HG03460 (cell line): ENCODE measurements around the gene MSMP.

Experiments used
- ATAC-seq: cut with Tn5 transposase; IDR thresholded peaks from one replicate; pipeline ENCODE4 v1.9.1; 2021; ENCODE audit not compliant: unreplicated experiment

MSMP gene, protein sequence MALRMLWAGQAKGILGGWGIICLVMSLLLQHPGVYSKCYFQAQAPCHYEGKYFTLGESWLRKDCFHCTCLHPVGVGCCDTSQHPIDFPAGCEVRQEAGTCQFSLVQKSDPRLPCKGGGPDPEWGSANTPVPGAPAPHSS

DNA sequence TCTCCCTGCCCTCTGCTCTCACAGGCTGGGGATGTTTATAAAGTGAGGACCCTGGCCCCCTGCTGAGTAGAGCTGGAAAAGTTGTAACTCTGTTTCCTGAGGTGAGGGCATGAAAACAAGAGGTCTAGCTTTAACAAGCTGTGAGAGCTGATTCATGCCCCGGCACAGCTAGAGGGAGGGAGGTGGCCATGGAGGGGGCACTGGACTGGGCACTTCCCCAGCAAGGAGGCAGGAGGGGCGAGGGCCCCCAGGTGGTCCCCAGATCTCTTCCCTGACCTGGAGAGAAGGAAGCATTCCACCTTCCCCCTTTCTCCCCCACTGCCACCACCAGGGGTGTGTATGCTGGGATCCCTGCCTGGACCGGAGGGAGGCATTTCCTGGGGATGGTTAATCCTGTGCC is at the start of gene MSMP:
Gene MSMP (minus strand): TSS at position 13 of the 400 bp plus-strand sequence. CDS start 147 bp downstream, outside the sequence.
- ATAC-seq = no peak

DNA sequence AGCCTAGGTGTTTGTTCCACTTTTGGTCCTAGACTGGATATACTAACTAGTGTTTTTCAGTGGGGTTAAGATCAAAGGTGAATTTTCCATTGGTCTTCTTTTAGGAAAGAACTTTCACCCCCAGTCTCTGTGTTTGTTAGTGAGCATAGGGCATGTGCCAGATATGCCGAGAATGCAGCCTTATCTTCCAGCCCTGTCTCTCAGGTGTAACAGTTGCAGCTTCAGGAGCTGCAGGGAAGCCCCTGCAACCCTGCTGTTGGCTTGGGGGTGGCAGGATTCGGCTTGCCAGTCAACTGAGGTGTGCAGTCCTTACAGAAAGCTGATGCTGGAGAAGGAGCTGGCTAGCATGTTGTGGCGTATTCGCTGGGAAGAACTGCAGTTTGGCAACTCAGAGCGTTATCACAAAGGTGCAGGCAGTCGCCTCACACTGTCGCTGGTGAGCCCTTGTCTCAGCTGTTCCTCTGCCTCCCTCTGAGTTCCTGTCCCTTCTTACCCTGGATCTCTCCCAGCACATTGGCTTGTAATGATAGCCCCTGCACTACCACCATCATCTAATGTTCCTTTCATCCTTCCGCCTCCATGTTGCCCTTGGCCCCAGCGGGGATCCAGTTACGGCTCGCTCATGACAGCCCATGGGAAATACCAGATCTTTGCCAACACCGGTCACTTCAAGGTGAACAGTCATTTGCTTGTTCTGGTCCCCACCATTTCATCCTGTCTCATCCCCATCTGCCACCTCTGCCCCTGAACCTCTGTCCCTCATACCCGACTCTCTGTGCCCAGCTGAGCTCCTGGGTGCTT is 47.5 kb upstream of the MSMP start:
- no peak for ATAC-seq

DNA sequence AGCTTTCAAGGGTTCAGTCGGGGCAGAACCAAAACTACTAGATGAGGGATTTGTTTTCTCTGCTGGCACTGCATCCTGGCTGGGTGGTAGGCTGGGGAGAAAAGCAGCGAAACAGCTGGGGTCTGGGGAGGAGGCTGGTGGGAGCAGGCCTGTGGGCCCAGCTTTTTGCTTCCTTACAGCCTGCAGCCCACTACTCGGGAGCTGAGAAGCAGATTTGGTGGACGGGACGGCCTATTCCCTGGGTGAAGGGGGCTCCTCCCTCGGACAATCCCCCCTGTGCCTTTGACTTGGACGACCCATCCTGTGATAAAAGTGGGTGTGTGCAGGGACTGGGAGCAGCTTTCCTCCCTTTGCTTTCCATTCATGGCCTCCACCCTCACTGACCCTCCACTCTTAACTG is 46.5 kb upstream of the MSMP start:
- ATAC-seq = no peak

GRCh38 chr9:35798658-35799374 is 44.7 kb upstream of the MSMP start:
- ATAC-seq = no peak

- ATAC-seq = no peak
Measured at GRCh38 chr9:35797311-35798109, 43.4 kb upstream of the MSMP start.

- no peak for ATAC-seq
Measured at GRCh38 chr9:35795695-35796094, 41.6 kb upstream of the MSMP start.

DNA sequence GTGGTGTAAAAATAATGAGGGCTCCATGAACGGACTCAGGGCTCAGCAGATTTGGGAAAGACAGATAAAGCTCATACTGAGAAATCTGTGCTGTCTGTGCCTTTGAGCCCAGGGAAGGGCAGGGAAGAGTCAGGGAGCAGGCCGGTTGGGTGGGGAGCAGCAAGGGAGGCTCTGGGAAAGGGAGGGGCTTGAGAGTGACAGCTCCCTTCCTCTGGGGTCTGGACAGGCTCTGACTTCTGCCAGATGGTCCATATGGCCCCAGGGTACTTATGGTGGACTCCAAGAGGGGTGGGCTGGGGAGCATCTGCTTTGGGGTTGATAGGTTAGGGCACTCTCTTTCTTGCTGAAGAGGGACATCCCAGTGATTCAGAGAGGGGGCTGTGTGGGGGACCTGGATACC is 39.4 kb upstream of the MSMP start:
- no peak for ATAC-seq

DNA sequence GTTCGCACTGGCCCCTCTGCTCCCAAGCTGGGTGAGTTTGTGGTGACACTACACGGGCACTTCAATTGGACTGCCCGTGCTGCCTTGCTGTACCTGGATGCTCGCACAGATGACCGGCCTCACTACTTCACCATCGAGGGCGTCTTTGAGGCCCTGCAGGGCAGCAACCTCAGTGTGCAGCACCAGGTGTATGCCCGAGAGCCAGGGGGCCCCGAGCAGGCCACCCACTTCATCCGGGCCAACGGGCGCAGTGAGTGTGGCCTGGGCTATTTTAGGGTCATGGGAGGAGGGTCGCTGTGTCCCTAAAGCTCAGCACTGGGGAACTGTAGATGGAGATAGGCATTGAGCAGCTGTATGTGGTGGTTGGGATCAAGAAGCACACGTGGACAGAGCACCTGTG is 38.8 kb upstream of the MSMP start:
- ATAC-seq = no peak

GRCh38 chr9:35792024-35792813 is 38.1 kb upstream of the MSMP start:
- no peak for ATAC-seq

GRCh38 chr9:35791297-35791921 is 37.3 kb upstream of the MSMP start, which contains the start of gene NPR2:
Gene NPR2 (plus strand): TSS chr9:35791591. CDS start chr9:35792409, 818 bp downstream.
- ATAC-seq = no peak

DNA sequence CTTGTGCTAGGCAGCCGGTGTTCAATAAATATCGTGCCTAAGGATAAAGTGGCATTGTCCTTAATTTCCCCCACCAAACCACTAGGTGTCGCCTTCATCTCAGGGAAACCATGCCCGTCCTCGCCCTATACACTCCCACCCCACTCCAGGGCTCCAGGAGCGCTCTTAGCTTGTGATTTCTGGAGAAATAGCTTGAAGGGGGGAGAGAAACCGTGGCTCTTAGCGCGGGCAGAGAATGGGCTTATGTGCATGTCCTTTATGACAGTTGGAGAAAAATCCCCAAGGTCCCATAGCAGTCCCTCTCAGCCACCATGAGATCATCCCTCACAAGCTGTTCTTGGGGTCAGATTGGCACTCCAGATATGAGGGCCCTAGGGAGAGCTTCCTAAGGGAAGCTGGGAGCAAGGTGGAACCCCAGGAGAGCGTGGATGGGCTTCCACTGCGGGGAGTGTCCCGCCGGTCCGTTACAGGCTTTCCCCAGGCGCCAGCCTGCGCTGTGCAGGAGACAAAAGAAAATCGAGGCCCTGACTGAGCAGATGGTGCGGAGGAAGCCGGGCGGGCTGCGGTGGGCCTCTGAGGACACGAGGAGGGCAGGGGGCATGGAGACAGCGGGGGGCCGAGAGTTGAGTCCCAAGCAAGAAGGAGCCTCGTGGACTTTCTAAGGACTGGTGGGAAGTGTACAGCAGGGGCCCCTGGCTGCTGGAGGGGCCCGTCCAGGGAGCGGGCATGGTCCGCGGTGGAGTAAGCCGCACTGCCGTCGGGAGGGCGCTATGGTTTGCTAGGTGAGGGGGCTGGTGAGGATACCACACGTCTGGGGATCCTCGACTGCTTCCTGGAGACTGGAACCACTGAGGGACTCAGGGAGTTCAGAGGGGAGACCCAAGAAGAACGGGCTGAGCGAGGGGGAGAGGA is 36.6 kb upstream of the MSMP start:
- no peak for ATAC-seq

DNA sequence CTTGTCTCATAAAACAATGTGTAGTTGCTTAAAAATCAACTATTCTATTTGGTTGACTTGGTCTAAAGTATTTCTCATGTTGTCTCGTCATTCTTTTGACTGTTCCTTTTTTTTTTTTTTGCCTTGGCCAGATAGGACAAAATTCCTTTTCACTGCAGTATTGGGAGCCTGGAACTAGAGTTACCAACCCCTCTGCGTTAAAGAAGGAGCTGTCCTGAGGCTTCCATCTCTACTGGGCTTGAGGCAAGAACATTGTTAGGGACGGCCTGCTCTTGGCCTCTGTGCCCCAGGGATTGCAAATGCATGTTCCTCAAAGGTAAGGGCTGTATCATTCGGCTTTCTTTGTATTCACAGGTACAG is 35.9 kb upstream of the MSMP start:
- ATAC-seq = no peak

DNA sequence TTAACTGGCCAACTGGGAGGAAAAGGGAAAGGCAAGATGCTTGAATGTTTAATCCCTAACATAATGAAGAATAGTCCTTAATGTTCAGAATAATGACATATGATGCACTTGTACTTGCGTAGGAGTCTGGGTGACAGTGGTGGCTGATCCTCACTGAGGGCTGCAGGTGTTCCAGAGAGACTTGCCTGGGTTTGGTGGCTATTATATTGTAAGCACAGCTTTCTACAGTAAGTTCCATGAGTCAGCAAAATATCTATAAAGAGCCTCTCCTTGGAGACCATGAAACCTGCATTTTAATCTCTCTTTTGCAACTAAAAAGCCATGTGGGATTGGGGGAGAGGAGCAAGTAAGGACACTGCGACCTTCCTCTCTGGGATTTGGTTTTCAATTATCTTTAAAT is 35.5 kb upstream of the MSMP start:
- ATAC-seq = no peak

DNA sequence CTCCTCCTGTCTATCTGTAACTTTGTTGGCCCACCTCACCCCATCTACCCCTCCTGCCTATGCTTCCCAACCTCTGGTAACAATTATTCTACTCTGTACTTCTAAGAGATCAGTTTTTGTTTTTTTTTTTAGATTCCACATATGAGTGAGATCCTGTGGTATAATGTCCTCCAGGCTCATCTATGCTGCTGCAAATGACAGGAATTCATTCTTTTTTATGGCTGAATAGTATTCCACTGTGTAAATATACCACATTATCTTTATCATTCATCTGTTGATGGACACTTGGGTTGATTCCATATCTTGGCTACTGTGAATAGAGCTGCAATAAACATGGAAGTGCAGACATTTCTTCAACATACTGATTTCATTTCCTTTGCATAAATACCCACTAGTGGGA is 29.3 kb upstream of the MSMP start:
- ATAC-seq = no peak

DNA sequence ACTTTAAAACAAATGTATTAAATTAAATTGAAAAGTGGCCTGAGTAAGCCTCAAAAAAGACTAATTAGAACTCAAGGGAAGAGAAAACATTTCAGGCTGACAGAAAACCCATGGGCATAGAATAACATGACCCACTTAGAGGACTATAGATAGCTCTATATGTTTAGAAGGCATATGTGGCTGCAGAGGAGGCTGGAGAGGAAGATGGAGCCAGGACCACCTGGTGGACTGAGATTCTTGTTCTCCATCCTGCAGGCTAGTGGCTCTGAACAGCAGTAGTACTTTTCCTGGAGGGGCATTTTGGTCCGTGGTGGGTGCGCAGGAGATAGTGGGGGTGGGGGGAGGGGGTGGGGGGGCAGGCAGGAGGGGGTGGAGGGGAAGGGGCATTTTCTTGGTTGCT is 27.0 kb upstream of the MSMP start:
- ATAC-seq = no peak

GRCh38 chr9:35778496-35778895 is 24.4 kb upstream of the MSMP start:
- no peak for ATAC-seq

DNA sequence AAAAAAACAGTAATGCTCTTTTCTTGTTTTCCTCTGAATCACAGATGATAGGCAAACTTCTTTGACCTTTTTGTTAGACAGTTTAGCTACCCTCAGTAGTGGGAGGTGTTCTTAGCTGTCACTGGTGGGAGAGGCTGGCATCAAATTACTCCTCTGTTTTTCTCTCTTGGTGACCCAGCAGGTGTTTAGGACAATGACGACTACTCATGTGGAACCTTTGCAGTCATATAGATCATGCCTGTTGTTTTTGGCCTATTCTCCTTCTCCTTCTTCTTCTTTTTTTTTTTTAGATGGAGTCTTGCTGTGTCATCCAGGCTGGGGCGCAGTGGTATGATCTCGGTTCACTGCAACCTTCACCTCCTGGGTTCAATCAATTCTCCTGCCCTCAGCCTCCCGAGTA is 21.9 kb upstream of the MSMP start:
- ATAC-seq = no peak

DNA sequence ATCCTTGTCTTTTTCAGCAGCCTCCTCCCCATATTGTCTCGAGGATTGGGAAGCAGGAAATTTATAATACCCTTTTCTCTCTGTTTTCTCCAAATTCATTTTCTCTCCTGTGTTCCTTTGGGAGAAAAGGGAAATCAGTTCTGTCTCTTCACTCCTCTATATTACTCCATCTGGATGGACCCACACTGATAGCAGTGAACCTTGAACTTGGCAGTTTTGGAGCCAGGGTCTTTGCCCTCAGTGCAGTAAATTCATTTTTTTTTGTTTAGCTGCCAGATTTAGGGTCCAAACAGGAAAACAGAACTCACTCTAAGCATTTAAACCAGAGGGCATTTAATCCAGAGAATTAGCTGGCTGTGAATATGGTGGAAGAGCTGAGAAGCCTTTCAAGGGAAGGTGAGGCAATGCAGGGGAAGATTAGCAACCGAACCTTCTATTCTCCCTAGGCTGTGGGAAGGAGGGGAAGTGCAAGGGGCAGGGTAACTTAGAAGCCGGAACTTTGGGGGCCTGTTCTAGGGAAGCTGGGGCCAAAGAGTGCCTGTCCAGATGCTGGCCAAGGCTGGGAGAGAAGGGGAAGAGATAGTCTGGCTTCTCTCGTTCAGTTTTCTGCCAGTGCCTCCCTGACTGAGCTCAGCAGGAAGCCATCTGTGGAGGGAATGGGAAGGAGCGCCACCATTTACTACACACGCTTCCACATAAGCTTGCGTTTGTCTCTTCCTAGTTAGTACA is 21.0 kb upstream of the MSMP start:
- no peak for ATAC-seq
